HCT116 (cell line): ENCODE measurements around the gene CRACR2A.

Experiments
- ATF3 ChIP-seq: IDR thresholded peaks from 2 replicates; pipeline ENCODE4 v1.6.1; 2012
- CTCF ChIP-seq, 3 experiments: fragments of 200-600 bp in 1 of 3; sonication (generic) in 1 of 3; IDR thresholded peaks in 2 of 3; conservative IDR thresholded peaks in 1 of 3; 2 replicates each; pipeline ENCODE4 v1.5.1; 2012 to 2017; ENCODE audit warnings: low read depth in 2 of 3, low read length in 2 of 3, antibody characterized with exemption in 1 of 3, borderline replicate concordance in 1 of 3, control low read depth in 1 of 3, mild to moderate bottlenecking in 1 of 3, mixed read lengths in 1 of 3, mixed run types in 1 of 3, moderate library complexity in 1 of 3; ENCODE audit not compliant: insufficient read depth in 1 of 3
- EGR1 ChIP-seq: IDR thresholded peaks from 2 replicates; pipeline ENCODE4 v1.6.1; 2012; ENCODE audit warnings: low read depth
- EZH2 ChIP-seq: fragments of 200-600 bp; sonication (generic); IDR thresholded peaks from 2 replicates; pipeline ENCODE4 v1.6.1; 2017; ENCODE audit warnings: antibody characterized with exemption, mixed run types
- EZH2phosphoT487 ChIP-seq: fragments of 200-600 bp; IDR thresholded peaks from 2 replicates; pipeline ENCODE4 v1.6.1; 2018; ENCODE audit warnings: antibody characterized with exemption, borderline replicate concordance
- POLR2A ChIP-seq: IDR thresholded peaks from 2 replicates; pipeline ENCODE4 v1.7.0; 2011; ENCODE audit warnings: borderline replicate concordance; ENCODE audit not compliant: insufficient read depth, insufficient read length; ENCODE audit errors: extremely low read depth
- POLR2AphosphoS5 ChIP-seq: IDR thresholded peaks from 2 replicates; pipeline ENCODE4 v1.6.1; 2011; ENCODE audit warnings: mild to moderate bottlenecking, low read depth, low read length, moderate library complexity
- RAD21 ChIP-seq: IDR thresholded peaks from 2 replicates; pipeline ENCODE4 v1.6.1; 2012; ENCODE audit warnings: low read depth, mild to moderate bottlenecking
- TCF7L2 ChIP-seq: IDR thresholded peaks from 2 replicates; pipeline ENCODE4 v1.7.0; 2011; ENCODE audit warnings: borderline replicate concordance, inconsistent platforms; ENCODE audit not compliant: insufficient read depth, insufficient read length; ENCODE audit errors: extremely low read depth
- ZFX ChIP-seq: fragments of 450-650 bp; IDR thresholded peaks from 2 replicates; pipeline ENCODE4 v1.6.1; 2017
- ZNF274 ChIP-seq: fragments of 200-500 bp; sonication (Bioruptor generic); IDR thresholded peaks from 2 replicates; pipeline ENCODE4 v1.6.1; 2014; ENCODE audit warnings: mild to moderate bottlenecking, low read depth, low read length, inconsistent platforms
- TF ChIP-seq, protein P1 (sequence below): IDR thresholded peaks from 2 replicates; pipeline ENCODE4 v1.6.1; 2012
- TF ChIP-seq, protein P2 (sequence below): IDR thresholded peaks from 2 replicates; pipeline ENCODE4 v1.6.1; 2012; ENCODE audit warnings: low read depth

GRCh38 chr12:3615862-3616261 lies 137.0 kb downstream of the CRACR2A start:
- TF ChIP-seq CTCF (IDR thresholded peaks at IDR 0.05 in 2 of 3, conservative IDR thresholded peaks at IDR 0.05 in 1 of 3; ENCODE audit: borderline replicate concordance in 1 of 3, insufficient read depth in 1 of 3, low read depth in 2 of 3, low read length in 2 of 3) (no peak), EZH2 (no peak), EZH2phosphoT487 (no peak), RAD21 (no peak), POLR2AphosphoS5 (no peak), ZNF274 (no peak), TCF7L2 (no peak), EGR1 (no peak), ZFX (no peak), POLR2A (no peak), ATF3 (no peak)
- TF ChIP-seq, protein P1, sequence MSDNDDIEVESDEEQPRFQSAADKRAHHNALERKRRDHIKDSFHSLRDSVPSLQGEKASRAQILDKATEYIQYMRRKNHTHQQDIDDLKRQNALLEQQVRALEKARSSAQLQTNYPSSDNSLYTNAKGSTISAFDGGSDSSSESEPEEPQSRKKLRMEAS: no peak
- TF ChIP-seq, protein P2, sequence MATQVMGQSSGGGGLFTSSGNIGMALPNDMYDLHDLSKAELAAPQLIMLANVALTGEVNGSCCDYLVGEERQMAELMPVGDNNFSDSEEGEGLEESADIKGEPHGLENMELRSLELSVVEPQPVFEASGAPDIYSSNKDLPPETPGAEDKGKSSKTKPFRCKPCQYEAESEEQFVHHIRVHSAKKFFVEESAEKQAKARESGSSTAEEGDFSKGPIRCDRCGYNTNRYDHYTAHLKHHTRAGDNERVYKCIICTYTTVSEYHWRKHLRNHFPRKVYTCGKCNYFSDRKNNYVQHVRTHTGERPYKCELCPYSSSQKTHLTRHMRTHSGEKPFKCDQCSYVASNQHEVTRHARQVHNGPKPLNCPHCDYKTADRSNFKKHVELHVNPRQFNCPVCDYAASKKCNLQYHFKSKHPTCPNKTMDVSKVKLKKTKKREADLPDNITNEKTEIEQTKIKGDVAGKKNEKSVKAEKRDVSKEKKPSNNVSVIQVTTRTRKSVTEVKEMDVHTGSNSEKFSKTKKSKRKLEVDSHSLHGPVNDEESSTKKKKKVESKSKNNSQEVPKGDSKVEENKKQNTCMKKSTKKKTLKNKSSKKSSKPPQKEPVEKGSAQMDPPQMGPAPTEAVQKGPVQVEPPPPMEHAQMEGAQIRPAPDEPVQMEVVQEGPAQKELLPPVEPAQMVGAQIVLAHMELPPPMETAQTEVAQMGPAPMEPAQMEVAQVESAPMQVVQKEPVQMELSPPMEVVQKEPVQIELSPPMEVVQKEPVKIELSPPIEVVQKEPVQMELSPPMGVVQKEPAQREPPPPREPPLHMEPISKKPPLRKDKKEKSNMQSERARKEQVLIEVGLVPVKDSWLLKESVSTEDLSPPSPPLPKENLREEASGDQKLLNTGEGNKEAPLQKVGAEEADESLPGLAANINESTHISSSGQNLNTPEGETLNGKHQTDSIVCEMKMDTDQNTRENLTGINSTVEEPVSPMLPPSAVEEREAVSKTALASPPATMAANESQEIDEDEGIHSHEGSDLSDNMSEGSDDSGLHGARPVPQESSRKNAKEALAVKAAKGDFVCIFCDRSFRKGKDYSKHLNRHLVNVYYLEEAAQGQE: no peak
